K562 (cell line): ENCODE data around the gene NEURL1. TPM values are rescaled to one million over a fixed set of nuclear protein-coding genes. Genes with fewer than 3 reads are reported as not detected.
A peak's percentile ranks its signal among the peaks of the same experiment; 100 is the strongest.

Experiments used
- ATAC-seq: fragments of 200-7000 bp; cut with Tn5 transposase; 3 replicates; pipeline ENCODE4 v1.9.1; 2020; ENCODE audit warnings: moderate library complexity
- BruUV-seq: library from RNA; stranded (reverse); fragments of 400-500 nt; replicated peaks from 2 replicates; lab custom pipeline; 2021; lab: Mats Ljungman, UMichigan
- CTCF ChIA-PET: fragments of 300-600 bp; formaldehyde crosslinking; extraction: SDS; loops from one replicate; lab custom pipeline; 2021; ENCODE audit warnings: low intra/inter-chr PET ratio; lab: Yijun Ruan, JAX
- POLR2A ChIA-PET: fragments of 300-600, 350-650 bp; sonication (Branson Sonifier 250); formaldehyde crosslinking; extraction: SDS; loops from one replicate; lab custom pipeline; 2021; ENCODE audit warnings: antibody characterized with exemption, inconsistent platforms; lab: Yijun Ruan, JAX
- DNase-seq, 4 experiments: peaks; one replicate each; pipeline versions ENCODE4 v3.0.0 to v3.0.0-alpha.2; 2011 to 2018; ENCODE audit warnings: low spot score in 3 of 4, mixed read lengths in 3 of 4; ENCODE audit errors: extremely low read depth in 1 of 4
- FAIRE-seq: peaks from 2 replicates; lab custom pipeline; 2011; peaks lifted over from hg19 to GRCh38; lab: Jason Lieb, UNC
- H2AFZ ChIP-seq: 2 replicates; pipeline ENCODE4 v1.6.0; 2011; ENCODE audit warnings: low read depth, low read length, control low read depth, inconsistent platforms
- H3K27ac ChIP-seq: fragments of 200-600 bp; 3 replicates; pipeline ENCODE4 v1.8.0; 2011; ENCODE audit warnings: low read depth, mild to moderate bottlenecking, control low read depth, inconsistent platforms, low read length, moderate library complexity, mixed read lengths; ENCODE audit errors: extremely low read depth
- H3K27me3 ChIP-seq, 2 experiments: fragments of 300-600 bp in 1 of 2; 2 replicates in 1 of 2; 3 replicates in 1 of 2; pipeline versions ENCODE4 v1.6.0 to v1.8.0; 2011; ENCODE audit warnings: inconsistent platforms in 2 of 2, low read length in 2 of 2, mild to moderate bottlenecking in 1 of 2, mixed read lengths in 1 of 2, moderate library complexity in 1 of 2; ENCODE audit not compliant: control insufficient read depth in 2 of 2, insufficient read depth in 2 of 2
- H3K36me3 ChIP-seq: fragments of 300-600 bp; 3 replicates; pipeline ENCODE4 v1.8.0; 2011; ENCODE audit warnings: mild to moderate bottlenecking, low read length, inconsistent platforms; ENCODE audit not compliant: control insufficient read depth, insufficient read depth
- H3K4me1 ChIP-seq, 2 experiments: fragments of 200-600 bp in 1 of 2; replicated peaks in 1 of 2; 2 replicates in 1 of 2; 3 replicates in 1 of 2; pipeline versions ENCODE4 v1.5.1 to v1.8.0; 2011; ENCODE audit warnings: inconsistent platforms in 2 of 2, low read length in 2 of 2, mild to moderate bottlenecking in 1 of 2, mixed read lengths in 1 of 2, moderate library complexity in 1 of 2; ENCODE audit not compliant: control insufficient read depth in 2 of 2, insufficient read depth in 2 of 2
- H3K4me2 ChIP-seq: 2 replicates; pipeline ENCODE4 v1.6.1; 2011; ENCODE audit warnings: low read length, control low read depth, inconsistent platforms, mixed read lengths; ENCODE audit not compliant: insufficient read depth
- H3K4me3 ChIP-seq: fragments of 200-600 bp; sonication (generic), shearing (Covaris generic); 2 replicates; pipeline ENCODE4 v1.5.1; 2016; ENCODE audit warnings: control low read depth, inconsistent platforms
- H3K79me2 ChIP-seq: fragments of 200-600 bp; 3 replicates; pipeline ENCODE4 v1.8.0; 2011; ENCODE audit warnings: low read length, inconsistent platforms; ENCODE audit not compliant: control insufficient read depth, insufficient read depth
- H3K9ac ChIP-seq, 2 experiments: 2 replicates each; pipeline versions ENCODE4 v1.6.0 to v1.6.1; 2011; ENCODE audit warnings: low read depth in 2 of 2, low read length in 2 of 2, control low read depth in 1 of 2, inconsistent platforms in 1 of 2, mild to moderate bottlenecking in 1 of 2, mixed read lengths in 1 of 2; ENCODE audit not compliant: insufficient read depth in 1 of 2
- H3K9me1 ChIP-seq: one replicate; pipeline ENCODE4 v1.6.0; 2011; ENCODE audit warnings: inconsistent platforms, mild to moderate bottlenecking, low read length, moderate library complexity; ENCODE audit not compliant: control insufficient read depth, insufficient read depth
- H3K9me3 ChIP-seq: replicated peaks from 2 replicates; pipeline ENCODE4 v1.5.1; 2011; ENCODE audit warnings: low read depth, low read length, inconsistent platforms; ENCODE audit not compliant: control insufficient read depth, insufficient read depth
- H4K20me1 ChIP-seq: replicated peaks from 2 replicates; pipeline ENCODE4 v1.6.1; 2011; ENCODE audit warnings: low read length, inconsistent platforms, mixed read lengths; ENCODE audit not compliant: control insufficient read depth, insufficient read depth
- CBFA2T2 ChIP-seq: fragments of 450-650 bp; conservative IDR thresholded peaks from 2 replicates; pipeline ENCODE4 v1.6.1; 2017; ENCODE audit warnings: mild to moderate bottlenecking
- CHD1 ChIP-seq: fragments of 200-600 bp; sonication (generic); IDR thresholded peaks from one replicate; pipeline ENCODE4 v1.6.1; 2012; ENCODE audit warnings: mild to moderate bottlenecking, moderate library complexity, low read length, inconsistent platforms
- CHD4 ChIP-seq: fragments of 200-600 bp; sonication (generic); IDR thresholded peaks from 3 replicates; pipeline ENCODE4 v1.6.1; 2012; ENCODE audit warnings: low read depth, mild to moderate bottlenecking, mixed read lengths, low read length, inconsistent platforms; ENCODE audit not compliant: insufficient read depth, insufficient replicate concordance, poor library complexity, severe bottlenecking
- CREM ChIP-seq: IDR thresholded peaks from 2 replicates; pipeline ENCODE4 v1.6.1; 2014; ENCODE audit warnings: antibody characterized with exemption, low read depth
- ETV1 ChIP-seq: fragments of 450-650 bp; conservative IDR thresholded peaks from 2 replicates; pipeline ENCODE4 v1.6.1; 2016; ENCODE audit warnings: missing genetic modification characterization, control low read depth, low read depth, missing compliant biosample characterization
- GATA2 ChIP-seq: sonication (generic); formaldehyde crosslinking; IDR thresholded peaks from 2 replicates; pipeline ENCODE4 v1.4.0; 2020; ENCODE audit warnings: mild to moderate bottlenecking, missing genetic modification reagents
- HDGF ChIP-seq: fragments of 450-650 bp; IDR thresholded peaks from 2 replicates; pipeline ENCODE4 v1.6.1; 2016
- NFE2 ChIP-seq: IDR thresholded peaks from 2 replicates; pipeline ENCODE4 v1.6.1; 2014; ENCODE audit warnings: antibody characterized with exemption, low read depth
- PTBP1 ChIP-seq: fragments of 200-400 bp; formaldehyde crosslinking; IDR thresholded peaks from 2 replicates; pipeline ENCODE4 v1.6.1; 2017; ENCODE audit warnings: low read depth, low read length
- RERE ChIP-seq: sonication (generic); formaldehyde crosslinking; IDR thresholded peaks from 2 replicates; pipeline ENCODE4 v1.8.0; 2023; ENCODE audit warnings: missing genetic modification reagents, mild to moderate bottlenecking, borderline replicate concordance
- TCF7 ChIP-seq: sonication (generic); IDR thresholded peaks from 2 replicates; pipeline ENCODE4 v1.6.1; 2016; ENCODE audit warnings: antibody characterized with exemption, borderline replicate concordance
- TEAD1 ChIP-seq, 2 experiments: fragments of 450-650 bp in 1 of 2; sonication (generic) in 1 of 2; formaldehyde crosslinking; IDR thresholded peaks; 2 replicates each; pipeline versions ENCODE4 v1.4.0 to v1.8.0; 2020 to 2022; ENCODE audit warnings: mild to moderate bottlenecking in 2 of 2, missing genetic modification reagents in 1 of 2
- ZNF316 ChIP-seq: fragments of 450-650 bp; IDR thresholded peaks from 2 replicates; pipeline ENCODE4 v1.6.1; 2016
- ZNF431 ChIP-seq: sonication (generic); formaldehyde crosslinking; IDR thresholded peaks from 2 replicates; pipeline ENCODE4 v1.8.0; 2022; ENCODE audit warnings: mild to moderate bottlenecking, missing genetic modification reagents
- ZNF57 ChIP-seq: fragments of 450-650 bp; formaldehyde crosslinking; IDR thresholded peaks from 2 replicates; pipeline ENCODE4 v1.4.0; 2020; ENCODE audit warnings: mild to moderate bottlenecking, moderate library complexity
- ZNF668 ChIP-seq: fragments of 250-450 bp; sonication (Bioruptor Pico); IDR thresholded peaks from 2 replicates; pipeline ENCODE4 v1.8.0; 2022; ENCODE audit warnings: mild to moderate bottlenecking, inconsistent platforms
- in situ Hi-C: fragments of 300-500 bp; cut with MboI; formaldehyde crosslinking; loops from 4 replicates; pipeline ENCODE4 v1.15.0; 2018; ENCODE audit warnings: inconsistent platforms, mixed read lengths
- intact Hi-C: fragments of 100-400 bp; cut with micrococcal nuclease; formaldehyde crosslinking; loops from 2 replicates; pipeline ENCODE4 v1.14.2; 2022
- polyA plus RNA-seq, 8 experiments: library from polyadenylated mRNA; depleted of rRNA in 4 of 8; stranded (reverse) in 5 of 8; unstranded in 3 of 8; fragments of >200 nt; fragmentation: Nextera tagmentation in 2 of 8; fragmentation: Illumina TruSeq in 1 of 8; extraction: Ambion mirVana in 2 of 8; extraction: Trizol in 1 of 8; gene quantifications; 2 replicates each; pipeline versions ENCODE4 v1.2.1 to v1.2.3, GENCODE V29; 2011 to 2014; ENCODE audit warnings: inconsistent platforms in 1 of 8, missing spikeins in 1 of 8
- total RNA-seq, 7 experiments: library from RNA; depleted of rRNA in 6 of 7; stranded (reverse); fragments of >200 nt in 6 of 7; fragmentation: Illumina TruSeq in 2 of 7; extraction: Trizol in 2 of 7; gene quantifications; 2 replicates each; pipeline versions ENCODE4 v1.2.1 to v1.2.3, GENCODE V29; 2011 to 2021; ENCODE audit warnings: low replicate concordance in 1 of 7
- TF ChIP-seq, protein P1 (sequence below): fragments of 450-650 bp; IDR thresholded peaks from 2 replicates; pipeline ENCODE4 v1.6.1; 2018; ENCODE audit warnings: mild to moderate bottlenecking, low read depth; ENCODE audit not compliant: partially characterized antibody

NEURL1 gene
- total and polyA plus RNA-seq, 9 of the 15 experiments (the other 6 are each of a cell fraction or from before 2014, with no cell fraction given), result 0.01 to 0.45 (median 0.16) TPM; not detected in 5

- TF ChIP-seq RERE (CRISPR knock-in tag), result no peak
- TF ChIP-seq ZNF668 (CRISPR knock-in tag), result no peak
- TF ChIP-seq CREM, result no peak
- TF ChIP-seq GATA2, result no peak
- no peak for TF ChIP-seq HDGF
- TF ChIP-seq, all 486 proteins: peak for 0
These were observed 30.2 kb downstream of the NEURL1 start (continued) for GRCh38 chr10:103523683-103524082.

DNA sequence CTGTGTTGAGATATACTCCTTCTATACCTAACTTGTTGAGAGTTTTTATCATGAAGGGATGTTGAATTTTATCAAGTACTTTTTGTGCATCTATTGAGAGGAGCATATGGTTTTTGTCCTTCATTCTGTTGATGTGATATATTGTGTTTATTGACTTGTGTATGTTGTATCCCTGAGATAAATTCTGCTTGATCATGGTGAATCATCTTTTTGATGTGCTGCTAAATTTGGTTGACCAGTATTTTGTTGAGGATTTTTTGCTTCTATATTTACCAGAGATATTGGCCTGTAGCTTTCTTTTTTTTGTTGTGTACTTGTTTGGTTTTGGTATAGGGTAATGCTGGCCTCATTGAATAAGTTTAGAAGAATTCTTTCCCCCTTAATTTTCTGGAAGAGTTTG lies 32.4 kb downstream of the NEURL1 start:
- no peak overlapping the region for H3K4me3 ChIP-seq
- no peak overlapping the region for H2AFZ ChIP-seq
- BruUV-seq, result no TSS peak
- intact Hi-C loops, result no loop called here
- no peak for DNase-seq
- POLR2A ChIA-PET, result interaction anchor here (0.9 kb wide), 1 partner anchor 14 kb away, joined by 3 read pairs; no protein-coding TSS in a partner anchor
- no peak for FAIRE-seq
- no peaks in the 10 kb centered on the region for H3K9me3 ChIP-seq
- no peak overlapping the region for H3K4me2 ChIP-seq
- H3K36me3 ChIP-seq, result no peaks in the 10 kb centered on the region
- CTCF ChIA-PET, result no interaction called here
- no peaks in the 10 kb centered on the region for H4K20me1 ChIP-seq
- in situ Hi-C loops, result no loop called here
- peaks cover 0 to 4% of the 10 kb centered on the region in 2 experiments; a peak in 1 of 5 replicates for H3K4me1 ChIP-seq
- no peaks in the 10 kb centered on the region for H3K79me2 ChIP-seq
- no peak overlapping the region for H3K27ac ChIP-seq
- H3K9ac ChIP-seq, result no peak overlapping the region
- H3K27me3 ChIP-seq, result no peaks in the 10 kb centered on the region
- no peaks in the 10 kb centered on the region for H3K9me1 ChIP-seq
- no peak for ATAC-seq
- TF ChIP-seq CHD1 (no peak), ETV1 (tag) (0 out of 2 replicates have a peak, but pooled peaks have one; percentile 5), CHD4 (no peak), TCF7 (no peak), NFE2 (peak; percentile 43; the same call in 1 of the 2 replicates), ZNF57 (CRISPR knock-in tag) (no peak), ZNF431 (CRISPR knock-in tag) (no peak), CBFA2T2 (no peak), PTBP1 (no peak), TEAD1 (CRISPR knock-in tag; IDR thresholded peaks at IDR 0.05) (no peak), ZNF316 (peak; percentile 80)
- TF ChIP-seq, protein P1, sequence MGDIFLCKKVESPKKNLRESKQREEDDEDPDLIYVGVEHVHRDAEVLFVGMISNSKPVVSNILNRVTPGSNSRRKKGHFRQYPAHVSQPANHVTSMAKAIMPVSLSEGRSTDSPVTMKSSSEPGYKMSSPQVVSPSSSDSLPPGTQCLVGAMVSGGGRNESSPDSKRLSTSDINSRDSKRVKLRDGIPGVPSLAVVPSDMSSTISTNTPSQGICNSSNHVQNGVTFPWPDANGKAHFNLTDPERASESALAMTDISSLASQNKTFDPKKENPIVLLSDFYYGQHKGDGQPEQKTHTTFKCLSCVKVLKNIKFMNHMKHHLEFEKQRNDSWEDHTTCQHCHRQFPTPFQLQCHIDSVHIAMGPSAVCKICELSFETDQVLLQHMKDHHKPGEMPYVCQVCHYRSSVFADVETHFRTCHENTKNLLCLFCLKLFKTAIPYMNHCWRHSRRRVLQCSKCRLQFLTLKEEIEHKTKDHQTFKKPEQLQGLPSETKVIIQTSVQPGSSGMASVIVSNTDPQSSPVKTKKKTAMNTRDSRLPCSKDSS, result no peak
